ENCODE data around the gene NXF1. TPM values are rescaled to one million over a fixed set of nuclear protein-coding genes. Genes with fewer than 3 reads are reported as not detected.

The NXF1 gene
- total and polyA plus RNA-seq, 2 of the 13 experiments (the other 11 are each of a cell fraction or from before 2014, with no cell fraction given) = 30.4 to 30.9 TPM

DNA sequence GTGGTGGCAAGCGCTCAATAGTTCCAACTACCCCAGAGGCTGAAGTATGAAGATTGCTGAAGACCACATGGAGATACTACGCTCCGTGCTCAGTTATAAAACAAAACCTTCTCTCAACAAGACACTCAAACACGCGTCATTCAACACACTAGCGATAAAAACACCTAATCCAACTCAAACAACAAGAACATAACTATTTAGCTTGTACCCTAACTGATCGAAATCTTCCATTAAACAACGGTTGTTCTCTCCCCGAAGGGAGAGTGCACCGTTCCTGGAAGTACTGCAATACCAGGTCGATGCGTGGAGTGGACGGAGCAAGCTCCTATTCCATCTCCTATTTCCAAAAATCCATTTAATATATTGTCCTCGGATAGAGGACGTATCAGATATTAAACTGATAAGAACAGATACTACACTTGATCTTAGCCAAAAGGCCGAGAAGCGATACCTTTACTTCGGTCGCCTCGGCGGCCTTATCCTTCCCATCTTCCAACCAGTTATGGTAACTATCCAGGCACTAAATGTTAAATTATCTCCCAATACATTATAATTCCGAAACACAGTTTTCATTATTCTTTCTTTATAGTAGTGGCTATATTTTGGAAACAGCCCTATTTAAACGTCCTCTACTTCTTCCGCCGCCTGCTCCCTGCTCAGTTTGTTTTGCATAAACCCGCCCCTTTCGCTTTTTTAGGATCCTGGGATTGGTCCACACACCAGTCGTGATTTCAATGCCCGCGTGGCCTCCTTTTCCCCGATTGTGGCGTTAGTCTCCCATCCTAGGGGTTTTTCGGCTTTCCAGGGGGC is 36.3 kb upstream of the NXF1 start (continued):
- TF ChIP-seq ZNF558 (CRISPR knock-in tag; IDR thresholded peaks at IDR 0.05; ENCODE audit: borderline replicate concordance) = no peak
- TF ChIP-seq ZSCAN20 (CRISPR knock-in tag; IDR thresholded peaks at IDR 0.05; ENCODE audit: borderline replicate concordance) = peak; percentile 55; the same call in 1 of the 2 replicates
- TF ChIP-seq ZNF282 (IDR thresholded peaks at IDR 0.05; ENCODE audit: partially characterized antibody) = no peak
- peak; percentile 92 for TF ChIP-seq GATAD2A (CRISPR knock-in tag; IDR thresholded peaks at IDR 0.05)
- TF ChIP-seq, protein P1, sequence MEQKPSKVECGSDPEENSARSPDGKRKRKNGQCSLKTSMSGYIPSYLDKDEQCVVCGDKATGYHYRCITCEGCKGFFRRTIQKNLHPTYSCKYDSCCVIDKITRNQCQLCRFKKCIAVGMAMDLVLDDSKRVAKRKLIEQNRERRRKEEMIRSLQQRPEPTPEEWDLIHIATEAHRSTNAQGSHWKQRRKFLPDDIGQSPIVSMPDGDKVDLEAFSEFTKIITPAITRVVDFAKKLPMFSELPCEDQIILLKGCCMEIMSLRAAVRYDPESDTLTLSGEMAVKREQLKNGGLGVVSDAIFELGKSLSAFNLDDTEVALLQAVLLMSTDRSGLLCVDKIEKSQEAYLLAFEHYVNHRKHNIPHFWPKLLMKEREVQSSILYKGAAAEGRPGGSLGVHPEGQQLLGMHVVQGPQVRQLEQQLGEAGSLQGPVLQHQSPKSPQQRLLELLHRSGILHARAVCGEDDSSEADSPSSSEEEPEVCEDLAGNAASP (CRISPR knock-in tag; IDR thresholded peaks at IDR 0.05; ENCODE audit: borderline replicate concordance) = peak; percentile 86
- TF ChIP-seq, protein P2, sequence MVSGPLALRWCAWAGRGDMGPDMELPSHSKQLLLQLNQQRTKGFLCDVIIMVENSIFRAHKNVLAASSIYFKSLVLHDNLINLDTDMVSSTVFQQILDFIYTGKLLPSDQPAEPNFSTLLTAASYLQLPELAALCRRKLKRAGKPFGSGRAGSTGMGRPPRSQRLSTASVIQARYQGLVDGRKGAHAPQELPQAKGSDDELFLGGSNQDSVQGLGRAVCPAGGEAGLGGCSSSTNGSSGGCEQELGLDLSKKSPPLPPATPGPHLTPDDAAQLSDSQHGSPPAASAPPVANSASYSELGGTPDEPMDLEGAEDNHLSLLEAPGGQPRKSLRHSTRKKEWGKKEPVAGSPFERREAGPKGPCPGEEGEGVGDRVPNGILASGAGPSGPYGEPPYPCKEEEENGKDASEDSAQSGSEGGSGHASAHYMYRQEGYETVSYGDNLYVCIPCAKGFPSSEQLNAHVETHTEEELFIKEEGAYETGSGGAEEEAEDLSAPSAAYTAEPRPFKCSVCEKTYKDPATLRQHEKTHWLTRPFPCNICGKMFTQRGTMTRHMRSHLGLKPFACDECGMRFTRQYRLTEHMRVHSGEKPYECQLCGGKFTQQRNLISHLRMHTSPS (CRISPR knock-in tag; IDR thresholded peaks at IDR 0.05; ENCODE audit: low read depth) = no peak
- TF ChIP-seq U2AF1 (optimal IDR thresholded peaks at IDR 0.05; ENCODE audit: low read depth, low read length) = no peak
- peak; percentile 89; the same call in 1 of the 2 replicates for TF ChIP-seq ZNF256 (CRISPR knock-in tag; conservative IDR thresholded peaks at IDR 0.05)
- TF ChIP-seq ZSCAN30 (CRISPR knock-in tag; IDR thresholded peaks at IDR 0.05) = peak; percentile 25; the same call in 1 of the 2 replicates
- 0 out of 2 replicates have a peak, but pooled peaks have one; percentile 21 for TF ChIP-seq TCF7 (IDR thresholded peaks at IDR 0.05; ENCODE audit: low read depth)
- TF ChIP-seq, protein P3, sequence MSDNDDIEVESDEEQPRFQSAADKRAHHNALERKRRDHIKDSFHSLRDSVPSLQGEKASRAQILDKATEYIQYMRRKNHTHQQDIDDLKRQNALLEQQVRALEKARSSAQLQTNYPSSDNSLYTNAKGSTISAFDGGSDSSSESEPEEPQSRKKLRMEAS (IDR thresholded peaks at IDR 0.05) = peak; percentile 76
- TF ChIP-seq, protein P4, sequence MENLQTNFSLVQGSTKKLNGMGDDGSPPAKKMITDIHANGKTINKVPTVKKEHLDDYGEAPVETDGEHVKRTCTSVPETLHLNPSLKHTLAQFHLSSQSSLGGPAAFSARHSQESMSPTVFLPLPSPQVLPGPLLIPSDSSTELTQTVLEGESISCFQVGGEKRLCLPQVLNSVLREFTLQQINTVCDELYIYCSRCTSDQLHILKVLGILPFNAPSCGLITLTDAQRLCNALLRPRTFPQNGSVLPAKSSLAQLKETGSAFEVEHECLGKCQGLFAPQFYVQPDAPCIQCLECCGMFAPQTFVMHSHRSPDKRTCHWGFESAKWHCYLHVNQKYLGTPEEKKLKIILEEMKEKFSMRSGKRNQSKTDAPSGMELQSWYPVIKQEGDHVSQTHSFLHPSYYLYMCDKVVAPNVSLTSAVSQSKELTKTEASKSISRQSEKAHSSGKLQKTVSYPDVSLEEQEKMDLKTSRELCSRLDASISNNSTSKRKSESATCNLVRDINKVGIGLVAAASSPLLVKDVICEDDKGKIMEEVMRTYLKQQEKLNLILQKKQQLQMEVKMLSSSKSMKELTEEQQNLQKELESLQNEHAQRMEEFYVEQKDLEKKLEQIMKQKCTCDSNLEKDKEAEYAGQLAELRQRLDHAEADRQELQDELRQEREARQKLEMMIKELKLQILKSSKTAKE (CRISPR knock-in tag; IDR thresholded peaks at IDR 0.05; ENCODE audit: borderline replicate concordance) = peak; percentile 84
- TF ChIP-seq WIZ (CRISPR knock-in tag; IDR thresholded peaks at IDR 0.05) = no peak
- TF ChIP-seq ZNF564 (CRISPR knock-in tag; IDR thresholded peaks at IDR 0.05) = peak; percentile 91
- TF ChIP-seq, protein P5, sequence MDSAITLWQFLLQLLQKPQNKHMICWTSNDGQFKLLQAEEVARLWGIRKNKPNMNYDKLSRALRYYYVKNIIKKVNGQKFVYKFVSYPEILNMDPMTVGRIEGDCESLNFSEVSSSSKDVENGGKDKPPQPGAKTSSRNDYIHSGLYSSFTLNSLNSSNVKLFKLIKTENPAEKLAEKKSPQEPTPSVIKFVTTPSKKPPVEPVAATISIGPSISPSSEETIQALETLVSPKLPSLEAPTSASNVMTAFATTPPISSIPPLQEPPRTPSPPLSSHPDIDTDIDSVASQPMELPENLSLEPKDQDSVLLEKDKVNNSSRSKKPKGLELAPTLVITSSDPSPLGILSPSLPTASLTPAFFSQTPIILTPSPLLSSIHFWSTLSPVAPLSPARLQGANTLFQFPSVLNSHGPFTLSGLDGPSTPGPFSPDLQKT (CRISPR knock-in tag; IDR thresholded peaks at IDR 0.05; ENCODE audit: borderline replicate concordance) = 0 out of 2 replicates have a peak, but pooled peaks have one; percentile 86
- TF ChIP-seq KLF6 (CRISPR knock-in tag; IDR thresholded peaks at IDR 0.05) = peak; percentile 99
- peak; percentile 86 for TF ChIP-seq ONECUT2 (CRISPR knock-in tag; IDR thresholded peaks at IDR 0.05)
- TF ChIP-seq, protein P6, sequence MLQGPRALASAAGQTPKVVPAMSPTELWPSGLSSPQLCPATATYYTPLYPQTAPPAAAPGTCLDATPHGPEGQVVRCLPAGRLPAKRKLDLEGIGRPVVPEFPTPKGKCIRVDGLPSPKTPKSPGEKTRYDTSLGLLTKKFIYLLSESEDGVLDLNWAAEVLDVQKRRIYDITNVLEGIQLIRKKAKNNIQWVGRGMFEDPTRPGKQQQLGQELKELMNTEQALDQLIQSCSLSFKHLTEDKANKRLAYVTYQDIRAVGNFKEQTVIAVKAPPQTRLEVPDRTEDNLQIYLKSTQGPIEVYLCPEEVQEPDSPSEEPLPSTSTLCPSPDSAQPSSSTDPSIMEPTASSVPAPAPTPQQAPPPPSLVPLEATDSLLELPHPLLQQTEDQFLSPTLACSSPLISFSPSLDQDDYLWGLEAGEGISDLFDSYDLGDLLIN (CRISPR knock-in tag; IDR thresholded peaks at IDR 0.05; ENCODE audit: borderline replicate concordance) = no peak; the same call in 1 of the 2 replicates
- TF ChIP-seq, protein P7, sequence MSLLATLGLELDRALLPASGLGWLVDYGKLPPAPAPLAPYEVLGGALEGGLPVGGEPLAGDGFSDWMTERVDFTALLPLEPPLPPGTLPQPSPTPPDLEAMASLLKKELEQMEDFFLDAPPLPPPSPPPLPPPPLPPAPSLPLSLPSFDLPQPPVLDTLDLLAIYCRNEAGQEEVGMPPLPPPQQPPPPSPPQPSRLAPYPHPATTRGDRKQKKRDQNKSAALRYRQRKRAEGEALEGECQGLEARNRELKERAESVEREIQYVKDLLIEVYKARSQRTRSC (CRISPR knock-in tag; IDR thresholded peaks at IDR 0.05; ENCODE audit: low read depth) = no peak
- TF ChIP-seq HOXA3 (CRISPR knock-in tag; IDR thresholded peaks at IDR 0.05) = peak; percentile 76; the same call in 1 of the 2 replicates
